Stomach (tissue), 19 donors: ENCODE results near the gene SYNGR3. TPM values are rescaled to one million over a fixed set of nuclear protein-coding genes. Genes with fewer than 3 reads are reported as not detected.
A peak's percentile ranks its signal among the peaks of the same experiment; 100 is the strongest.

Experiments
- DNase-seq, 2 donors: peaks; one replicate each; pipeline versions ENCODE4 v3.0.0 to v3.0.0-alpha.2; 2013 to 2019
- H3K27ac ChIP-seq, 5 donors: fragments of 200-600 bp in 4 of 5; sonication (generic) in 4 of 5; one replicate each; pipeline ENCODE4 v1.5.1; 2013 to 2019; ENCODE audit warnings: mild to moderate bottlenecking in 1 of 5, moderate library complexity in 1 of 5
- H3K27me3 ChIP-seq, 3 donors: fragments of 200-600 bp; sonication (generic); one replicate each; pipeline ENCODE4 v1.5.1; 2017 to 2019; ENCODE audit warnings: mixed run types in 1 of 3
- H3K36me3 ChIP-seq, 4 donors: fragments of 200-600 bp; sonication (generic); 1 replicate in 3 of 4; 2 replicates in 1 of 4; pipeline ENCODE4 v1.5.1; 2016 to 2019
- H3K4me1 ChIP-seq, 4 donors: fragments of 200-600 bp; sonication (generic); one replicate each; pipeline ENCODE4 v1.5.1; 2016 to 2019
- H3K4me3 ChIP-seq, 4 donors: fragments of 200-600 bp; sonication (generic) in 3 of 4; one replicate each; pipeline ENCODE4 v1.5.1; 2016 to 2019; ENCODE audit warnings: mild to moderate bottlenecking in 1 of 4
- H3K9me3 ChIP-seq, 4 donors: fragments of 200-600 bp; sonication (generic); one replicate each; pipeline ENCODE4 v1.5.1; 2016 to 2019
- CTCF ChIP-seq, 7 experiments: fragments of 450-650 bp in 4 of 7; fragments of 200-600 bp in 3 of 7; sonication (generic) in 3 of 7; IDR thresholded peaks; one replicate each; pipeline ENCODE4 v1.5.1; 2016 to 2019; ENCODE audit warnings: antibody characterized with exemption in 7 of 7, control low read depth in 2 of 7, mild to moderate bottlenecking in 1 of 7
- EP300 ChIP-seq: sonication (generic); formaldehyde crosslinking; IDR thresholded peaks from one replicate; pipeline ENCODE4 v1.6.1; 2017; ENCODE audit warnings: antibody characterized with exemption
- POLR2A ChIP-seq, 4 donors: fragments of 450-650 bp; IDR thresholded peaks; one replicate each; pipeline ENCODE4 v1.6.1; 2016; ENCODE audit warnings: antibody characterized with exemption in 4 of 4, control low read depth in 2 of 4, mild to moderate bottlenecking in 1 of 4, moderate library complexity in 1 of 4
- POLR2AphosphoS5 ChIP-seq, 3 donors: sonication (generic); formaldehyde crosslinking; IDR thresholded peaks; one replicate each; pipeline ENCODE4 v1.6.1; 2016; ENCODE audit warnings: antibody characterized with exemption in 3 of 3
- WGBS, 5 donors: extraction: QIAGEN DNeasy Blood & Tissue Kit in 3 of 5; methylation state at CpG; one replicate each; pipeline versions ENCODE4 v1.1.5 to v1.1.7; 2013 to 2018; 5-methylcytosine and 5-hydroxymethylcytosine counted together
- intact Hi-C: fragments of 100-400 bp; cut with DNase I; formaldehyde crosslinking; loops from one replicate; pipeline ENCODE4 v1.15.1; 2023; ENCODE audit warnings: low total_unique reads
- long read RNA-seq, 10 donors: transcript quantifications; one replicate each; lab custom pipeline, GENCODE V29; 2026
- polyA plus RNA-seq, 3 donors: library from polyadenylated mRNA; stranded (reverse); fragments of 200-250 nt; gene quantifications; one replicate each; pipeline ENCODE4 v1.2.3, GENCODE V29; 2013
- total RNA-seq, 5 donors: library from RNA; depleted of rRNA; stranded (reverse); fragments of >200 nt; gene quantifications; one replicate each; pipeline versions ENCODE4 v1.1.0 to v1.2.3, GENCODE V29; 2014 to 2016
- donor health status: healthy with polysubstance abuse.
- donor health status: Bipolar disorder and iron deficiency.
- donor health status: healthy.

Gene SYNGR3
- total RNA-seq, result 1 to 10 TPM in 1 of 5 donors, not detected in 4; 1.7 TPM
- 1 to 10 TPM in 1 of 3 donors, not detected in 2; 1.3 TPM for polyA plus RNA-seq
- long read RNA-seq, donor 1, result 0 reads
- long read RNA-seq, donor 2, partial matches to known transcripts, result 0 of 1 reads
- long read RNA-seq, donor 2, other reads (novel, unspliced or antisense), result 0 of 1 reads
- long read RNA-seq, donor 3, result 0 reads
- long read RNA-seq, donor 4, result 0 reads
- long read RNA-seq, donor 5, transcript SYNGR3-201 (4 exons, 2,051 nt), result major isoform, 5 of 5 reads
- long read RNA-seq, donor 5, partial matches to known transcripts, result 0 of 5 reads
- long read RNA-seq, donor 5, other reads (novel, unspliced or antisense), result 0 of 5 reads
- long read RNA-seq, donor 6, partial matches to known transcripts, result 0 of 5 reads
- long read RNA-seq, donor 6, other reads (novel, unspliced or antisense), result 0 of 5 reads
- long read RNA-seq, donor 7, partial matches to known transcripts, result 0 of 4 reads
- long read RNA-seq, donor 7, other reads (novel, unspliced or antisense), result 0 of 4 reads
- long read RNA-seq, donor 8, result 0 reads
- long read RNA-seq, donor 9, partial matches to known transcripts, result 0 of 1 reads
- long read RNA-seq, donor 9, other reads (novel, unspliced or antisense), result 0 of 1 reads
- long read RNA-seq, donor 10, partial matches to known transcripts, result 0 of 1 reads
- long read RNA-seq, donor 10, other reads (novel, unspliced or antisense), result 0 of 1 reads

GRCh38 chr16:1989209-1990100 is at the start of gene SYNGR3:
SYNGR3 (plus strand) TSS chr16:1989970; CDS start chr16:1990103, 133 bp downstream.
- Histone ChIP-seq H3K27ac (peak within 1 kb of the TSS in 3 of 5 donors; percentile 23 to 71 (median 44)), H3K4me3 (peak within 1 kb of the TSS; percentile 19 to 38 (median 32)), H3K27me3 (peaks cover 7 to 53% (median 35%) of the 10 kb centered on the region in 3 donors), H3K9me3 (no peaks in the 10 kb centered on the region), H3K36me3 (peaks cover 14 to 23% (median 21%) of the 10 kb centered on the region in 4 donors), H3K4me1 (peaks cover 37 to 60% (median 58%) of the 10 kb centered on the region in 4 donors)
- intact Hi-C loops, result no loop called here
- DNase-seq, result no peak
- WGBS, 5 donors, result 2 to 13% (median 4%) methylated on average over 20 to 67 of the region's 67 CpGs
- TF ChIP-seq EP300 (no peak), POLR2AphosphoS5 (IDR thresholded peaks at IDR 0.05) (no peak), CTCF (IDR thresholded peaks at IDR 0.05) (no peak), POLR2A (IDR thresholded peaks at IDR 0.05) (no peak)

- Histone ChIP-seq H3K27ac (peak overlapping the region in 2 of 5 donors; percentile 43 to 91), H3K27me3 (no peaks in the 10 kb centered on the region), H3K4me1 (peaks cover 19 to 49% (median 29%) of the 10 kb centered on the region in 4 donors), H3K9me3 (no peaks in the 10 kb centered on the region), H3K36me3 (peaks cover 30 to 47% (median 46%) of the 10 kb centered on the region in 4 donors), H3K4me3 (peak overlapping the region in 2 of 4 donors; percentile 78 to 94)
- intact Hi-C loops, result no loop called here
- WGBS, 5 donors, result 73 to 88% (median 87%) methylated on average over 23 of the region's 23 CpGs
- peak in 1 of 2 donors; percentile 53 for DNase-seq
- no peak for TF ChIP-seq EP300
- TF ChIP-seq POLR2AphosphoS5 (IDR thresholded peaks at IDR 0.05), result no peak
- no peak for TF ChIP-seq POLR2A (IDR thresholded peaks at IDR 0.05)
- no peak for TF ChIP-seq CTCF (IDR thresholded peaks at IDR 0.05)
These were observed 49.3 kb upstream of the SYNGR3 start for GRCh38 chr16:1940273-1941161.

DNA sequence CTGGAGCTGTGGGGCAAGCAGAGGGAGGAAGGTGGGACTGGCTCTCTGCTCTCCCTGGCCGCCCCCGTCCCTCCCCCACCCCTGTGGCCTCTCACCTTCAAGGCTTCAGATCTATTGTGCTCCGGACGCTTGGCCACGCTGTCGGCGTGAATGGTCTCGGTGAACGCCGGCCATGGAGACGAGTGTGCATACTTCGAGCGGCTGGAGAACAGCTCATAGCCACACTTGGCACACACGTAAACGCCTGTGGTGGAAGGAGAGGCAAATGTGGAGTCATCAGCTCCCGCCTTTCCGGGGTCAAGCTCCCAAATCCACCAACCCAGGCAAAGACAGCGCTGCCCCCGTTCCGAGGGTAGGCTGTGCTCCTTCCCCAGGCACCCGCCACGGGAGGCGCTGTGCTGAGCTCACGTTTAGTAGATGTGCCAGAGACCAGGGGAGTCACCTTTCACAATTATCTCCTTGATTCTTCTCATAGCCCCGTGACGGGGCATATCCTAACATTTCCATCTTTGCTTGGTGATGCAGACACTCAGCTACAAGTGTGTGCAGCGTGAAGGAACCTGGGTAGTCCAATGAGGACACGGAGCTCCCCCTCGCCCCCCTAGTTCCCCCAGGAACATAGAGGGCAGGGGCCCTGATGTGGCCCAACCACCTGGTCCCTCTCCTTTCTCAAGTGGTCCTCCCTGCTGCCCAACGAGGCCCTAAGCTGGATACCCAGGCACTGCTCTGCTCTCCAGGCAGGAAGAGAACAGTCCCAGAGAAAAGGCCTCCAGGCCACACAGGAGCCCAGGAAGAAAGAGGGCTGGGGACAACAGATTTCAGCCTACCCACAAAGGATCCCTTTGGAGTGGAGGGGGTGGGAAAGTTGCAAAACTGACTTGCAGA is 48.4 kb upstream of the SYNGR3 start:
- Histone ChIP-seq H3K4me1 (peaks cover 19 to 45% (median 29%) of the 10 kb centered on the region in 4 donors), H3K27ac (peak overlapping the region in 4 of 5 donors; percentile 78 to 91 (median 90)), H3K4me3 (peak overlapping the region; percentile 74 to 94 (median 86)), H3K27me3 (no peaks in the 10 kb centered on the region), H3K9me3 (no peaks in the 10 kb centered on the region), H3K36me3 (peaks cover 30 to 47% (median 46%) of the 10 kb centered on the region in 4 donors)
- DNase-seq, result no peak
- 78 to 88% (median 85%) methylated on average over 22 to 30 of the region's 30 CpGs for WGBS, 5 donors
- intact Hi-C loops, result no loop called here
- TF ChIP-seq CTCF (IDR thresholded peaks at IDR 0.05), result no peak
- no peak for TF ChIP-seq POLR2A (IDR thresholded peaks at IDR 0.05)
- TF ChIP-seq POLR2AphosphoS5 (IDR thresholded peaks at IDR 0.05), result no peak
- no peak for TF ChIP-seq EP300
